Activated CD8-positive, alpha-beta T cell treated with anti-CD3 and anti-CD28 coated beads for 36 hours (primary cell): ENCODE results near the gene HAUS1. TPM values are rescaled to one million over a fixed set of nuclear protein-coding genes. Genes with fewer than 3 reads are reported as not detected.

ENCODE experiments used
- ATAC-seq: fragments of 200-7000 bp; cut with Tn5 transposase; one replicate; pipeline ENCODE4 v1.10.0; 2021; ENCODE audit warnings: mild to moderate bottlenecking, moderate library complexity
- CTCF ChIA-PET: fragments of 350-600 bp; sonication (Branson Sonifier 250); formaldehyde crosslinking; loops from one replicate; lab custom pipeline; 2021; ENCODE audit warnings: antibody characterized with exemption; lab: Charles Lee
- POLR2A ChIA-PET: fragments of 350-600 bp; sonication (Branson Sonifier 250); formaldehyde crosslinking; loops from one replicate; lab custom pipeline; 2021; ENCODE audit warnings: antibody characterized with exemption; lab: Charles Lee
- DNase-seq: peaks from one replicate; pipeline ENCODE4 v3.0.0-alpha.2; 2020
- H3K27ac Mint-ChIP-seq: one replicate; pipeline ENCODE4 v1.8.0; 2021; ENCODE audit warnings: mild to moderate bottlenecking, mixed read lengths
- H3K27me3 Mint-ChIP-seq: one replicate; pipeline ENCODE4 v1.8.0; 2021; ENCODE audit warnings: mixed read lengths
- H3K36me3 Mint-ChIP-seq: one replicate; pipeline ENCODE4 v1.8.0; 2021; ENCODE audit warnings: low read depth, mixed read lengths
- H3K4me1 Mint-ChIP-seq: one replicate; pipeline ENCODE4 v1.8.0; 2021; ENCODE audit warnings: low read depth, mixed read lengths
- H3K4me3 Mint-ChIP-seq: one replicate; pipeline ENCODE4 v1.8.0; 2021; ENCODE audit warnings: mild to moderate bottlenecking, moderate library complexity, mixed read lengths
- H3K9me3 Mint-ChIP-seq: one replicate; pipeline ENCODE4 v1.8.0; 2021; ENCODE audit warnings: mixed read lengths
- CTCF ChIP-seq: fragments of 200-600 bp; IDR thresholded peaks from one replicate; pipeline ENCODE4 v1.8.0; 2022; ENCODE audit warnings: antibody characterized with exemption, mild to moderate bottlenecking
- intact Hi-C: fragments of 100-400 bp; cut with micrococcal nuclease; formaldehyde crosslinking; loops from one replicate; pipeline ENCODE4 v1.10.0; 2022
- total RNA-seq, 2 experiments: library from RNA; stranded (reverse); gene quantifications; one replicate each; pipeline ENCODE4 v1.2.3, GENCODE V29; 2021

Gene HAUS1
- total RNA-seq, 2 experiments from 2014 or later, result 57.9 to 61.0 TPM

- no peaks in the 10 kb centered on the region for H3K9me3 Mint-ChIP-seq
- no peak for TF ChIP-seq CTCF
Measured at GRCh38 chr18:46134920-46135675, 30.9 kb downstream of the HAUS1 start.

GRCh38 chr18:46140173-46140572 lies 36.0 kb downstream of the HAUS1 start:
- no peak for TF ChIP-seq CTCF
- ChIA-PET POLR2A (no interaction called here), CTCF (interaction anchor here (1.1 to 2.9 kb wide), 4 partner anchors 8 to 33 kb away, joined by 3 to 9 read pairs (median 4); a partner anchor contains a TSS)
- Mint-ChIP-seq H3K4me1 (no peaks in the 10 kb centered on the region), H3K36me3 (no peaks in the 10 kb centered on the region), H3K4me3 (no peak overlapping the region), H3K9me3 (no peaks in the 10 kb centered on the region), H3K27me3 (no peaks in the 10 kb centered on the region), H3K27ac (no peak overlapping the region)
- intact Hi-C loops, result no loop called here
- no peak for ATAC-seq
- DNase-seq, result no peak

More at GRCh38 chr18:46134920-46135675, 30.9 kb downstream of the HAUS1 start:
- ChIA-PET CTCF (no interaction called here), POLR2A (no interaction called here)
- intact Hi-C loops, result no loop called here
- ATAC-seq (no peak), DNase-seq (no peak)
- Mint-ChIP-seq H3K36me3 (peaks cover 4% of the 10 kb centered on the region), H3K27ac (no peak overlapping the region), H3K4me3 (no peak overlapping the region), H3K4me1 (no peaks in the 10 kb centered on the region), H3K27me3 (no peaks in the 10 kb centered on the region)

- CTCF ChIA-PET, result interaction anchor here (1.3 kb wide), 1 partner anchor 19 kb away, joined by 3 read pairs; no protein-coding TSS in a partner anchor
- no peak for ATAC-seq
- Mint-ChIP-seq H3K4me3 (no peak overlapping the region), H3K27me3 (no peaks in the 10 kb centered on the region), H3K9me3 (no peaks in the 10 kb centered on the region), H3K36me3 (no peaks in the 10 kb centered on the region), H3K4me1 (no peaks in the 10 kb centered on the region), H3K27ac (no peak overlapping the region)
- no peak for TF ChIP-seq CTCF
- POLR2A ChIA-PET, result no interaction called here
- DNase-seq, result no peak
- intact Hi-C loops, result no loop called here
Measured at GRCh38 chr18:46141199-46141598, 37.0 kb downstream of the HAUS1 start.

- Mint-ChIP-seq H3K27ac (peak overlapping the region; percentile 65), H3K4me1 (peaks cover 30% of the 10 kb centered on the region), H3K9me3 (no peaks in the 10 kb centered on the region), H3K27me3 (no peaks in the 10 kb centered on the region), H3K4me3 (no peak overlapping the region), H3K36me3 (no peaks in the 10 kb centered on the region)
- ATAC-seq, result peak; percentile 63
- DNase-seq, result peak; percentile 73
- peak; percentile 76 for TF ChIP-seq CTCF
- CTCF ChIA-PET, result interaction anchor here (0.6 to 7.4 kb wide), 27 partner anchors 9 to 513 kb away, joined by 3 to 61 read pairs (median 4); partner anchors contain the start of gene HAUS1
- POLR2A ChIA-PET, result interaction anchor here (1.0 to 1.4 kb wide), 2 partner anchors 25 to 26 kb away, joined by 3 to 4 read pairs; a partner anchor contains a TSS
- intact Hi-C loops, result loop anchor here (5.0 kb wide), 1 partner anchor 508 kb away; the partner anchor contains the start of gene LOXHD1
Measured at GRCh38 chr18:46148810-46149209, 44.6 kb downstream of the HAUS1 start.

GRCh38 chr18:46152436-46152807 lies 48.2 kb downstream of the HAUS1 start:
- Mint-ChIP-seq H3K27ac (no peak overlapping the region), H3K36me3 (peaks cover 2% of the 10 kb centered on the region), H3K27me3 (no peaks in the 10 kb centered on the region), H3K4me1 (peaks cover 63% of the 10 kb centered on the region), H3K9me3 (no peaks in the 10 kb centered on the region), H3K4me3 (no peak overlapping the region)
- intact Hi-C loops, result loop anchor here (10.0 kb wide), 1 partner anchor 62 kb away; no protein-coding TSS in a partner anchor
- TF ChIP-seq CTCF, result no peak
- no peak for DNase-seq
- CTCF ChIA-PET, result interaction anchor here (0.7 to 5.9 kb wide), 5 partner anchors 13 to 506 kb away, joined by 3 to 47 read pairs (median 4); a partner anchor contains a TSS
- POLR2A ChIA-PET, result interaction anchor here (1.1 to 1.2 kb wide), 2 partner anchors 13 to 23 kb away, joined by 3 read pairs; no protein-coding TSS in a partner anchor
- ATAC-seq, result no peak
